ENCODE data around the gene ANO8.
A peak's percentile ranks its signal among the peaks of the same experiment; 100 is the strongest.

ANO8 gene

GRCh38 chr19:17306285-17306714, 28.4 kb downstream of the ANO8 start:
- ChIA-PET CTCF (interaction anchor here (1.1 to 2.6 kb wide), 6 partner anchors 9 to 160 kb away, joined by 3 to 10 read pairs (median 4); partner anchors contain the start of gene ANO8), POLR2A (interaction anchor here (0.7 kb wide), 2 partner anchors 190 to 694 kb away, joined by 3 to 4 read pairs; no protein-coding TSS in a partner anchor)
- DNase-seq (ENCODE audit: extremely low spot score): no peak
- no peak for TF ChIP-seq CTCF (IDR thresholded peaks at IDR 0.05; ENCODE audit: control extremely low read depth, extremely low read depth, low read depth, missing control alignments)

- DNase-seq (ENCODE audit: extremely low spot score): peak; percentile 89
- ChIA-PET CTCF (interaction anchor here (0.8 to 4.3 kb wide), 17 partner anchors 9 to 238 kb away, joined by 3 to 51 read pairs (median 4); partner anchors contain the start of gene ANO8), POLR2A (interaction anchor here (0.6 to 0.7 kb wide), 3 partner anchors 191 to 801 kb away, joined by 3 to 4 read pairs (median 3); no protein-coding TSS in a partner anchor)
- peak; percentile 74 for TF ChIP-seq CTCF (IDR thresholded peaks at IDR 0.05; ENCODE audit: control extremely low read depth, extremely low read depth, low read depth, missing control alignments)
These were observed 29.0 kb downstream of the ANO8 start, which contains the start of gene MRPL34 for GRCh38 chr19:17305517-17306284. Gene MRPL34 (plus strand): TSS chr19:17305872. CDS start chr19:17305893, 21 bp downstream.

GRCh38 chr19:17305216-17305516, 29.5 kb downstream of the ANO8 start:
- ChIA-PET CTCF (interaction anchor here (0.8 to 4.3 kb wide), 16 partner anchors 10 to 237 kb away, joined by 3 to 51 read pairs (median 4); partner anchors contain the start of gene ANO8), POLR2A (interaction anchor here (0.6 kb wide), 1 partner anchor 801 kb away, joined by 3 read pairs; no protein-coding TSS in a partner anchor)
- DNase-seq (ENCODE audit: extremely low spot score): no peak
- no peak for TF ChIP-seq CTCF (IDR thresholded peaks at IDR 0.05; ENCODE audit: control extremely low read depth, extremely low read depth, low read depth, missing control alignments)

GRCh38 chr19:17304386-17305215, 30.1 kb downstream of the ANO8 start:
- no peak for DNase-seq (ENCODE audit: extremely low spot score)
- ChIA-PET POLR2A (interaction anchor here (0.6 kb wide), 1 partner anchor 800 kb away, joined by 3 read pairs; no protein-coding TSS in a partner anchor), CTCF (interaction anchor here (0.7 to 4.3 kb wide), 19 partner anchors 8 to 237 kb away, joined by 3 to 51 read pairs (median 4); partner anchors contain the start of genes ANO8 and BST2)
- TF ChIP-seq CTCF (IDR thresholded peaks at IDR 0.05; ENCODE audit: control extremely low read depth, extremely low read depth, low read depth, missing control alignments): no peak

GRCh38 chr19:17303940-17304267, 30.8 kb downstream of the ANO8 start:
- no peak for TF ChIP-seq CTCF (IDR thresholded peaks at IDR 0.05; ENCODE audit: control extremely low read depth, extremely low read depth, low read depth, missing control alignments)
- no peak for DNase-seq (ENCODE audit: extremely low spot score)
- ChIA-PET POLR2A (no interaction called here), CTCF (interaction anchor here (0.6 to 4.3 kb wide), 11 partner anchors 9 to 102 kb away, joined by 3 to 51 read pairs (median 5); partner anchors contain the start of genes ANKLE1, ANO8 and BST2)
